ENCODE data around the gene TMEM163.
"Not testable (repeated sequence)": the region's sequence is repeated elsewhere in the genome, so short reads cannot be mapped to it uniquely, and the experiment has no call there.

Gene TMEM163

DNA sequence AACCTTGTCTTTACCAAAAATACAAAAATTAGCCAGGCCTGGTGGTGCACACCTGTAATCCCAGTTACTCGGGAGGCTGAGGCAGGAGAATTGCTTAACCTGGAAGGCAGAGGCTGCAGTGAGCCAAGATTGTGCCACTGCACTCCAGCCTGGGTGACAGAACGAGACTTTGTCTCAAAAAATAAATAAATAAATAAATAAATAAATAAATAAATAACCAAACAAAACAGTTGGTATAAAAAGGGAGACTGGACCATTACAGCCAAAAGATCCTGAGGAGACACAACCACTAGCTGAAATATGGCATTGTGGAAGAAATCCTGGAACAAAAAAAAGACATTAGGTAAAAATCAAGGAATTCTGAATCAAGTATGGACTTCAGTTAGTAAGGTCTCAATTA lies 4.9 kb upstream of the TMEM163 start:
- DNase-seq: not testable (repeated sequence)

DNA sequence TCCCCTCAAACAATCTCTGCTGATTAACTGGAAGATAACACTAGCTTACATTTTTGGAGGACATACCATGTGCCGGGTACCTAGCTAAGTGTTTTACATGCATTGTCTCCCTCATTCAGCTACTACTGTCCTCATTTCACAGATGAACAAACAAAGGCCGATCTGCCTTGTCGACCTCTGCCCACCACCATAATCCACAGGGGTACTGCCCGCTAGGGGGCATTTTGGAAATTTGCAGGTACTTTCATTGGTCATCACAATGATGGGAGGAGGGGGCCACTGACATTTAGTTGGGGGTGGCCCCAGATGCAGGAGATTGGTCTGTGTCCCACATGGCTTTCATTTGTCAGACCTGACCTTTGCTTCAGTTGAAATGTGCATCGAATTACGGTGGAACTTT lies 3.9 kb upstream of the TMEM163 start:
- no peak for DNase-seq

DNA sequence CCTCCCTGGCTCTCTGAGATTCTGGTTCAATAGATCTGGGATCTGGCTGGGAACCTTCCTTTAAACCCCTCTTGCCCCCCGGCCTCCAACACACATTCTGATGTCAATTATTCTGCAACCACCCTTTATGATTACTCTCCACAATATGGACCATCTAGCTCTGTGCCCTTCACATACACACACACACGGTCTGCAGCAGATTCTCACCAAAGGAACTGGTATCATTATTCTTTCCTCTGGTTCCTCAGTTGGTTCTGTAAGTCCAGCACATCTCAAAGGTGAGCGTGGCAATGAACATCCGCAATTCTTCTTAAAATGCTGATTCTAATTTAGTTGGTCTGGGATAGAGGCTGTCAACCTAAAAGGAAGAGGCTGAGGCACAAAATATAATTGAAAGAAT lies 2.8 kb upstream of the TMEM163 start:
- DNase-seq: no peak

DNA sequence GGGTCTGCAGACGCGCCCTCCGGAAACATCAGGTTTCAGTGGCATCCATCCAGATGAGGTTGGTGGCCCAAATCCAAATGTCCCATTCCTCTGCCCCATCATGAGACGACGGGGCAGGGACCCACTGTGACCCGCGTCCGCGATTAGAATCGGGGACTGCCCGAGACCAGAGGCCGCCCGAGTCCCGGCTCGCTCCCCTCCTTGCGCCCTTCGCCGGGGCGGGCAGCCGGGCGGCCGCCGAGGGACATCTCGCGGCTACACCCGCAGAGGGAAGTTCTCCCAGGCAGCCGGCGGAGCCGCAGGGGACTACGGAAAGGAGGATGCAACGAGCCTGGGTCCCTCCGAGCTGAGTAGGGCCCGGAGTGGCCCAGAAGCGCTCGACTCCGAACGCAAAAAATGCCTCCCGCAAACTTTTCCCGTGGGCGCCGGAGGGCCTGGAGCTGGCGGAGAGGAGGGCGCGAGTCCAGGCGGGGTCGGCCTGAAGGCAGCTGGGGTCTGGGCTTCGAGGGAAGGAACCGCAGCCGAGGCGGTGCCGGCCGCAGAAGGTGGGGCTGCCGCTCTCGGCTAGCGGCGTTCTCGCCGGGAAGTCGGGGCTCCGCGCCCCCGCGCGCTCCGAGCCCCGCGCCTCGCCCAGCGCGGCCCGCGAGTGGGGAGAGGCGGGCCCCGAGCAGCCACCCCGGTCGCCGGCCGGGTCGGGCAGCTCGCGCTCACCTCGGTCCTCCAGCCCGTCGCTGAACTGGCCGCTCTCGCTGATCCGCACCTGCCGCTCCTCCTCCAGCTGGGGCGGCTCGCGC lies 580 bp downstream of the TMEM163 start:
- peak in 2 of 51 donors; percentile 23 to 31 for DNase-seq

DNA sequence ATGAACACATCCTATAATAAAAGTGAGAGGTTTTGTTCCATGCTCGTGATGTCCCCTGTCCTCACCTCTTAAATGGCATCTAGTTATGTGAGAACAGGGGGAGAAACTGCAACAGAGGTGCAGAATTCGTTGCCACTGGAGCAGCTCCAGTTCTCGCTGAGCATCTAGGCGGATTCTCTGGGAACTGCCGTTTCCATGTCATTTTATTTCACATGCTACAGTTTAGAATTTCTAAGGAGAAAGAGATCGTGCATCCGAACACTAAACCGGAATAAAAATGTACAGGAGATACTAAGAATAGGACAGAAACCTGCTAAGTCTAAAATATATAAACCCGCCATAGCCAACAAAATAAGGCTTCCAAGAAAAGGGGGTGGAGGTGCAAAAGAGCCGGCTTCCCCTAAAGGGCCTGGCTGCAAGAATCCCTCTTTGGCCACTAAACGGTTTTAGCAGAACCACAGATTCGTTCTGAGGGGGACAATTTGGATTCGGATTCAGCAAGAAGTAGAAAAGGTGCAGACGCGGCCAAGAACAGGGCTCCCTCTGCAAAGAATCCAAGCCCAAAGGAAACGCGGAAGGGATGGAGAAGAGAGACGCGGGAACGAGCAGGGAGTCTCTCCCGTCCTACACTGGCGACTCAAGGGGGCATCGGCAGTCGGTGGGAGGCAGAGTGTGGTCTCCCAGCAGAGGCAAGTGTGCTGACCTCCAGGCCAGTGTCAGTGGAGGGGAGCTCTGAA lies 1.3 kb downstream of the TMEM163 start:
- DNase-seq: peak in 2 of 51 donors; percentile 17 to 24

DNA sequence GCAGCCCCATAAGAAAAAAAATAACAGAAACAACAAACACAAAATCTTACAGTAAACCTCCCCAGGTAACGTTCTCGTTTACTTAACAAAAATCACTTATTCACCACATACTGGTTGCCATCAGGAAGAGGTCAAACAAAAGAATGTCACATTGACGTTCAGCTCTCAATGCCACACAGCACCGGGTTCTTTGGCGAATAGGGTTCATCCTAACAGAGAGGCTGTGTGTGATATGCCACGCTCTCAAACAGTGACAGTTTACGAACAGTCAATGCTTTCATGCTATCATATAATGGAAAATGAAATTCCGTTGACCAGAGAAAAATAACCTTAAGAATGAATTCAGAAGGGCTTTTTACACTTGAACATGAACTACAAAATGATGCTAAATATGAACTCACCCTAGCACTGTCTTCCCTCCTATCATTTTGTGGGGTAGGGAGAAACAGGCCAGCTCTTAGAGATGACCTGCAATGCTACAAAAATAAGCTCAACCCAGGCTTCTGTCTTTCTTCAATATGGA lies 2.0 kb downstream of the TMEM163 start:
- DNase-seq: peak in 1 of 51 donors; percentile 5

DNA sequence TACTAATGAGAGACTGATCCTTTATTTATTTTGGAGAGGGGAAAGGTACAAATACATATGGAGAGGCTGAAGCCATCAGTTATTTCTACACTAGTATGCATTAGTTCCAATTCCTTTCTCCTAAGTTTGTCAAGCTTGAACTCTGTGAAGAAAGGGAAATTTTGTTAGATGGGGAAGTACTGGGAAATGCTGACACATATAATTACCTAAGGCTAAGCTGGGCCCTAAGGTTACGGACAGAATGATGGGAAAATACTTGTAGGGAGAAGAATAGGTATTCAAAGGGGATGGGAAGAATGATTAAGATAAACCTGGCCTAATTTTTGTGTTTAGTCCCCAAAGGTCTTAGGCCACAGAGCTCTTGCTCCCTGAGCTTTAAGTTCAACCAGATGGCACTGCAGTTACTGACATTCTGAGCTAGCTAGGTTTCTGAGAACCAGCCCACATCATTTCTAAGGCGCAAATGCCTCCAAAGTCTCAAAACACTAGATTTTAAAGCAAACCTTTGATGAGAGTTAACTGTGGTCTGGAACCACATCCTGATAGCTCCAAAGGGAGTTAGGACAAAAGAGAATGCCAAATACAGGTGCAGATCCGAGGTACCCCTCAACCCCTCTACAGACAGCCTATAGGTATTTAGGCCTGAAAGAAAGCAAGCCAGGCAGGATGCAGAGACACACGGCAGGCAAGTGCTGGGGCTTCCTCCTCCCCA lies 2.7 kb downstream of the TMEM163 start:
- DNase-seq: no peak

DNA sequence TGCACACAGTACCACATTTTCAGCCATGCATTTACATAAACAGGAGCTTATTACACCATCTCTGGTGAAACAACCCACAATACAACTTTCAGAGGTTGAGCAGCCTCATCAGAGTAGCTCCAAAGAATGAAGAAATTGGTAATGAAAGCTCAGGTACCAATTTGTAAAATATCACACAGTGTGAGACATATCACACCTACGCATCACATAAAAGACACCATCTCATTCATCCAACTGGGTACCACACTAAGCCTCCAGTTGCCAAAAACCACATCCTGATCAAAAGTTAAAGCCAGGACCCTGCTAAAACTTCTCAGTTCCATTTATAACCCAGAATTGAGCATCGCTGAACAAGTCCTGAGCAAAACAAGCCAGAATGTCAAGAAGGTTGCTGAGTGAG lies 4.6 kb downstream of the TMEM163 start:
- no peak for DNase-seq

DNA sequence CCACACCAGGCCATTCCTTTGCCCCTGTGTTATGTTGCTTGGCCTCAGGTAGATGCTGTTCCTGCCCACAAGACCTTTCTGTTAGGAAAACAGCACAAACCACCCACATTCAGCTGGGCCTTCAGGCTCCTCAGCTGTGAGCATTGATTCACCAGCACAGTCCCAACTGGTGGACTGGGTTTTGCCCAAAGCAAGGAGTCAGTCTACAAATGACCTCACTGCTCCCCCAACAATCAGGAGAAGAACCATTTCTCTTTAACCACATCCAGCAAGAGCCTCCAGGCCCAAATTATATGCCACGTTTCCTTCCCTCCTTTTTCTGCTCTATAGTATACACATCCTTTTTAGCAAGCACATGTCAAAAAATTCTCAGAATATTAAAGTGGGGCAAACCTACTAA lies 5.2 kb downstream of the TMEM163 start:
- DNase-seq: no peak

DNA sequence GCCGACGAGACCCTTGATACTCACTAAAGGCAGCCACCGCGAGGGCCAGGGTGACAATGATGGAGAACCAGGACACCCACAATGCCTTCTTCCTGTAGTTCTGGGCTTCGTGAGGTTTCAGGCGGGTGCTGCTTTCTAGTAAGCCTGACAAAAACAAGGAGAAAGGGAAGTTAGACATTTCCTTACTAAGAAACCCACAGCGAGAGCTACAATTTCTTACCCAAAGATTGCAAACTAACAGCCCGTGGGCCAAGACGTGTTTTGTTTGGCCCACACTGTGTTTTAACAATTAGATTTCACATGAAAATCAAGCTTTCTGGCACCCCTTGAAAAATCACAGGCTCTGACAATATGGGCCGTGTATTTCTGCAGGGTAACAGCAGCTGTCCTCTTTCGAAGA lies 5.6 kb downstream of the TMEM163 start:
- no peak for DNase-seq

DNA sequence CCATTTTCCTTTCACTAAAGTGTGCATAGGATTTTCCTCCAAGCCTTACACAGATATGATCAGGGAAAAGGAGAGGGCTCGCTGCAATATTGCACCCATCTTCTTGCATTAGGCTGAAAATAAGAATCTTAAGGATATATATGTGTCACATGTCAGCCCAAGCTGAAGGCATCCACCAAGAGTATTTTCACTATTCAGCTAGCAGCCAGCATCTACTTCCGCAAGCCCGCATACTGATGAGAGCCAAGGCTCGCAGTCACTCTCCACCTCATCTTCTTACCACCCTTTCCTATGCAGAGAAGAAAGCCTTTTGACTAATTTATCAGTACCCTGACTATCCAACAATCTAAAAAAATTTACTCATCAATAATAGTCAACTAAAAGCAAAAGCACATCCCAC lies 6.1 kb downstream of the TMEM163 start:
- DNase-seq: no peak

DNA sequence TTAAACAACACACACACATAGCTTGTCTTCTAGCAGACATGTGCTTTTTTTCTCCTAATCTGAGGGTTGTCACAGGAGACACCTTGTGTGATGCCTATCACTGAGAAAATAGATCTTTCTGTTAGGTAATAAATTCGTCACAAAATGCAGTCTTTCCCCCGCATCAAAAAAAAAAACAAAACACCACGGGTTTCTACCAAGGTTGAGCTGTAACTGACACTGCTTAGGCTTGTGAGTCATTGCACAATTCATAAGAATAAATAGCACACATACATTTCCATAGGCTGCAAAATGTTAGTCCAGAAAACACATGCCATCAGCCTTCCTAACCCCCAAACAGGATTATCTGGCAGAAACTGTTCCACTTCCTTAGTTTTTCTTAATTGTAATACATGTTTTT lies 6.5 kb downstream of the TMEM163 start:
- no peak for DNase-seq

DNA sequence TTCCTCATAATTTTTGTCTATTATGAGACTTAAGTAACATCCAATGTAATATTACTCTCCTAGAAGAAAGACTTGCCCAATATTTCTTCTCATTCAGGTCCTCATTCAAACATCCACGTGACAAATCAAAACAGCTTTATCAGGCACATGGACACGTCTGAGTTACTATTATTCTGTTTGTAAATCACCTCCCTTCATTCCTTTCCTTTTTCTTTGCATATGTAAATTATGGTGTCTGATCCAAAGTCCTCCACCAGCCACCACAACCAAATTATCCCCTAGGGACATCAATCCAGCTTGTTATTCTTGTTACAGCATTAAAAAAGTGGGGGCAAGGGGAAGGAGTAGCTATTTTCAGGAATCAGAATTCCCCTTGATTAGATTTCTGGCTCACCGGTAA lies 7.1 kb downstream of the TMEM163 start:
- DNase-seq: no peak

DNA sequence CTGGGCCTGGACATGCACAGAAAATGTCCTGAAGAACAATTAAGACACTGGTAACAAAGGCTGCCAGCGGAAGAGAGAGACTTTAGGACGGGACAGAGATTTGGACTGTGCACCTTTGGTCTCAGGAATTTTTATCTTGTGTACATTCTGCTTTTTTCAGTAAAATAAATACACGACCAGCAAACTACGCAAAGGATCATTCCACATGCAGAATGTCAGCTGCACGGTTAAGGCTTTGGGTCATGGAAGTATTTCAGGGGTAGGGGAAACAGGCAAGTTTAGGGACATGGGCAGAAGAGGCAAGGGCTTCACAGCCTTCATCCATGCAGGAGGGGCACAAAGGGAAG lies 11.5 kb downstream of the TMEM163 start:
- DNase-seq: no peak

DNA sequence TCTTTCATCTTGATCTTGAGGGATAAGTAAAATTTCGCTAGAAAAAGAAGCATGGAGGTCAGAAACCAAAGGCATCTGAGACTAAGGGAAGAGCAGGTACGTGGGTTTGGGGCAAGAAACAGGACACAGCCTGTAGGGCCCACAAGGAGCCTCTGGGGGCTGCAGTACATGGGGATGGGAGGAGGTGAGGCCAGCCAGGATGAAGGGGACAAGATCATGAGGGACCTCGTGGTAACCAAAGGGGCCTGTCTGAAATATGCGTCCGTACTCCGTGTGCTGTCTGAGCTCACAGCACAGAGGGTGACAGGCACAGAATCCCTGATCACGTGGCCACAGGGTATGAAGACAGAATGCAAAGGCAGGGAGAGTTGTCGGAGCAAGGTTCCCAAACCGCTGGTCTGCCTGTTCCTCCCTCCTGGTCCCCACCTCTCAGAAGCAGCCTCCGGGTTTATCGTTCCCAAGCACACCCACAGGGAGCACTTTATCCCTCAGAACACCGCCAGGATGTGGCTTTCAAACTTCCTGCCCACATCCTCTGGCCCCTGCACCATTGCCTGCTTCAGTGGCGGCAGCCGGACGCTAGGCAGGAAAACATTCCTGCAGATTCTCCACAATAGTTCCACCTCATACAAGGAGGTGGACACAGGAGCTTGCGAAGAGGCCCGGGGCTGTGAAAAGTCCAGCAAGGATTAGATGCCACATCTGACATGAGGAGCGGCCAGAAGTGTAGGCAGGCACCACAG lies 12.0 kb downstream of the TMEM163 start:
- DNase-seq: peak in 6 of 51 donors; percentile 3 to 25 (median 16)

DNA sequence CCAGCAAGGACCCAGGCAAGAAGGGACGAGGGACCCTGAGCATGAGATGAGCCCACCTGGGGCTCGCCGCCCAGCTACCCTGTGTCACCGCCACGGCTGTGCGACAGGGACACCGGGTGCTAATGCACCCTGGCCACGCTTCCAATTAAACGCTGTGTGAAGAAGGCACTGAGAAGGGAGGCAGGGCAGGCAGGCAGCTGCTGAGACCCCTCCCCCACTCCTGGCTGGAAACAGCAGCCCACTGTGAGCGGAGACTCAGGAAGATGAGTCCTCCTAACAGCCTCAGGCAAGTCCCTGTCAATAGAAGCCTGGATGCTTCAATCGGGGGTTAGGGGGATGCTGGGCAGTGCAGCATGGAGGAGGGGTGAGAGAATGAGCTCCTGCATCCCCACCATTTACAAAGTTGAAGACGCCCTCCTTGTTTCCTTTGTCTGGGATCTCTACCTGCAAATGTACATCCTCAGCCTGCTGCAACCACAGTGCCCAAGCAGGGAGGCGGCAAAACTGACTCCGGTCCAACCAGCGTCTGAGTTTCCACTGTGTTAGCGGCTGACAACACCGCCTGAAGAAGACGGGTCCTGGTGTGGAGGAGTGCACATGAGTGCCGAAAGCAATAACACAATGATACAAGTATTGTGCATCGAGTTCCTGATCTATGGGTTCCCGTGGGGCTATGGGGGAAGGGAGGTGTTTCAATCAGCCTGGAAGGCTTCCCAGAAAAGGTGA lies 12.8 kb downstream of the TMEM163 start:
- peak in 4 of 51 donors; percentile 4 to 14 (median 12) for DNase-seq

DNA sequence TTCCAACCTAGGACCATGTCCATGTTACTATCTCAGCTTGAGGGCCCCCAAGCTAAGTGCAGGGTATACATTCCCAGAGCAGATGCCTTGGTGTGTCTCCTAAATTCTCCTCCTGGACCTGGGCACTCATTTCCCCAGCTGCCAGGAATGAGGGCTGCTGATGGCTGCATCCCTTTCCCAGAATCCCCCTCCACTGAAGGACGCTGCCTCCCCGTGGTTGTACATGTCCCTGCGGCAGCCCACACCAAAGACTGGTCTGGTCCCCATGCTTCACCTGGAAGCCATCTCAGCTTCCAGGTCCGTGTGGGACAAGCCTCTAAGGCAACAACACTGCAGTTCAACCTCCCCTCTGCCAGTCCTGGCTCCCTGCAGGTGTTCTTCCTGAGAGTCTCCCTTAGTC lies 14.6 kb downstream of the TMEM163 start:
- no peak for DNase-seq

DNA sequence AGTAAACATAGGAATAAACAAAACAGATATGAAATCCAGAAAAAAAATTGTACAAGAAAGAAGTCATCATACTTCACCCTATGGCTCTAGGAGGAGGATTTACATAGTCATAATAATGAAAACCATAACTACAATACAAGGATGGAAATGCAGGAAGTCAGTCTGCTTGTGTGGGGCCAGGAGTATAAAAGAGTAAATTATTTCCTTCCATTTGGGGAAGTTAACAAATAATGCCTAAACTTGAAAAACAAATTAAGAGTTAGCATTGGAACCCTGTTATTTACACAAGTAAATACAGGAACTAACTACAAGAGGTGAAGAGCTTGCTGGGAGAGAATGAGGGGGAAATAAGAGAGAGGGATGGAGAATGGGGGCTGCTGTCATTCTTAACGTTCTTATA lies 15.4 kb downstream of the TMEM163 start:
- no peak for DNase-seq

DNA sequence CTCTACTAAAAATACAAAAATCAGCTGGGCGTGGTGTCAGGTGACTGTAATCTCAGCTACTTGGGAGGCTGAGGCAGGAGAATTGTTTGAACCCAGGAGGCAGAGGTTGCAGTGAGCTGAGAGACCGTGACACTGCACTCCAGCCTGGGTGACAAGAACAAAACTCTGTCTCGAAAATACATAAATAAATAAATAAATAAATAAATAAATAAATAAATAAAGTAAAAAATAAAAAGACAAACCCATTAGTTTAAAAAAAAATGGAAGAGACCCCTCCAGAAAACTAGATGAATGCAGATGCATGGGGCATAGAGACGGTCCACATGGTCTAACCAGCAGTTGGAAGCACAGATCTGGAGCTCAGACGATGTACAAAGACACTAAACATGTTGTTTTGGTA lies 18.1 kb downstream of the TMEM163 start:
- no peak for DNase-seq

DNA sequence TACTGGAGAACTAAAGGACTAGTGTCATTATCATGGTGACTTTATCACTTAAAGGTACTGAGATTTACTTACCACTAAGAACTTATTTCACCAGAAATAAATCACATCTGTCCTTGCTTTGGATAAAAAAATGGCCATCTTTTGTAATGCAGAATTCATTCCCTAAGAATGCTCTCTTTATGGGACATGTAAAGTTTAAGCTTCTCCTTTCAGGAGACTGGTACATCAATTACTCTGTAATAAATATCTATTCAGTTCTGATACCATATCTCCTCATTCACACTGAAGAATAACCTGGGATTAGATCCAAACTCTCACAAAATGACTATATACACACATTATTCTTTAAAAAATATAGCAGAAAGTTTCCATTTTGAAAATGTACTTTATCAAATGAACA lies 24.4 kb downstream of the TMEM163 start:
- no peak for DNase-seq

All from hypothalamus (tissue), 51 donors.